ENCODE results near the gene FBRS. TPM values are rescaled to one million over a fixed set of nuclear protein-coding genes. Genes with fewer than 3 reads are reported as not detected.
A peak's percentile ranks its signal among the peaks of the same experiment; 100 is the strongest.
"Not testable (repeated sequence)": the region's sequence is repeated elsewhere in the genome, so short reads cannot be mapped to it uniquely, and the experiment has no call there.

FBRS gene
- total and polyA plus RNA-seq, 11 donors, result 16.3 to 38.3 (median 31.9) TPM

DNA sequence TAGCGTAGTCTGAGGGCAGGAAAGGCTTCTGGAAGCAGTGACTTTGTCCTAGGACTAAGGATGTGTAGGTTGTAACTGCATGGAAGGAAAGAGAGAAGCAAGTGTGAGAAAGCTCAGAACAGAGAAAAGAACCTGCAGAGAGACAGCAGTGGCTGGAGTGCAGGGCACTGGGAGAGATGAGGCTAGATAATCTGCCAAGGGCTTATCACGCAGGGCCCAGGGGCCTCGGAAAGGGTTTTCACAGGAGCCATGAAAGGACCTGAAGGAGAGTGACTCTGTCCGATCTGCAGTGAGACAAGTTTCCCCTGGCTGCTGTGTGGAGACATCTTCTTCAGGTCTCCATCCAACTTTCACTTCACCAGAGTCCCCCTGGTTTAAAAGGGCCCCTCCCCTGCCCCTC is 33.7 kb downstream of the FBRS start:
- DNase-seq, result peak in 1 of 5 donors; percentile 9
- Histone ChIP-seq H3K9me3 (no peaks in the 10 kb centered on the region), H3K4me3 (no peak overlapping the region), H3K36me3 (no peaks in the 10 kb centered on the region), H3K4me1 (peaks cover 0 to 15% (median 0%) of the 10 kb centered on the region in 12 donors), H3K27ac (no peak overlapping the region), H3K27me3 (no peaks in the 10 kb centered on the region)
- intact Hi-C loops (cut with DNase I), result loop anchor here in 1 of 10 donors (2.0 kb wide), 1 partner anchor 27 kb away; no protein-coding TSS in a partner anchor
- TF ChIP-seq, protein P1, sequence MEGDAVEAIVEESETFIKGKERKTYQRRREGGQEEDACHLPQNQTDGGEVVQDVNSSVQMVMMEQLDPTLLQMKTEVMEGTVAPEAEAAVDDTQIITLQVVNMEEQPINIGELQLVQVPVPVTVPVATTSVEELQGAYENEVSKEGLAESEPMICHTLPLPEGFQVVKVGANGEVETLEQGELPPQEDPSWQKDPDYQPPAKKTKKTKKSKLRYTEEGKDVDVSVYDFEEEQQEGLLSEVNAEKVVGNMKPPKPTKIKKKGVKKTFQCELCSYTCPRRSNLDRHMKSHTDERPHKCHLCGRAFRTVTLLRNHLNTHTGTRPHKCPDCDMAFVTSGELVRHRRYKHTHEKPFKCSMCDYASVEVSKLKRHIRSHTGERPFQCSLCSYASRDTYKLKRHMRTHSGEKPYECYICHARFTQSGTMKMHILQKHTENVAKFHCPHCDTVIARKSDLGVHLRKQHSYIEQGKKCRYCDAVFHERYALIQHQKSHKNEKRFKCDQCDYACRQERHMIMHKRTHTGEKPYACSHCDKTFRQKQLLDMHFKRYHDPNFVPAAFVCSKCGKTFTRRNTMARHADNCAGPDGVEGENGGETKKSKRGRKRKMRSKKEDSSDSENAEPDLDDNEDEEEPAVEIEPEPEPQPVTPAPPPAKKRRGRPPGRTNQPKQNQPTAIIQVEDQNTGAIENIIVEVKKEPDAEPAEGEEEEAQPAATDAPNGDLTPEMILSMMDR (IDR thresholded peaks at IDR 0.05), result no peak
- no peak for TF ChIP-seq POLR2A (IDR thresholded peaks at IDR 0.05)
- ATAC-seq, result no peak
- WGBS, 4 donors, result 48 to 62% (median 53%) methylated on average over 4 of the region's 4 CpGs

GRCh38 chr16:30692396-30693064 is 34.3 kb downstream of the FBRS start:
- WGBS, 4 donors, result 70 to 72% (median 71%) methylated on average over 10 of the region's 10 CpGs
- no peak for DNase-seq
- no peaks in the 10 kb centered on the region for H3K36me3 ChIP-seq
- no peak overlapping the region for H3K27ac ChIP-seq
- peaks cover 0 to 19% (median 2%) of the 10 kb centered on the region in 12 donors for H3K4me1 ChIP-seq
- H3K27me3 ChIP-seq, result no peaks in the 10 kb centered on the region
- TF ChIP-seq, protein P1 (IDR thresholded peaks at IDR 0.05), result no peak
- TF ChIP-seq POLR2A (IDR thresholded peaks at IDR 0.05), result no peak
- H3K9me3 ChIP-seq, result no peaks in the 10 kb centered on the region
- no peak overlapping the region for H3K4me3 ChIP-seq
- ATAC-seq, result no peak
- intact Hi-C loops (cut with DNase I), result loop anchor here in 1 of 10 donors (2.0 kb wide), 1 partner anchor 28 kb away; no protein-coding TSS in a partner anchor

GRCh38 chr16:30694926-30695693 is 36.9 kb downstream of the FBRS start:
- intact Hi-C loops (cut with DNase I), result loop anchor here in 5 of 10 donors (5.0 kb wide), 4 partner anchors 33 to 67 kb away; partner anchors contain the start of genes CFAP119 (in 1 of the 5), FBRS (in 1 of the 5), PHKG2 (in 1 of the 5) and RNF40 (in 1 of the 5)
- DNase-seq (peak in 1 of 5 donors; percentile 15), ATAC-seq (no peak)
- H3K27me3 ChIP-seq, result no peaks in the 10 kb centered on the region
- TF ChIP-seq POLR2A (IDR thresholded peaks at IDR 0.05), result no peak
- TF ChIP-seq, protein P1 (IDR thresholded peaks at IDR 0.05), result no peak
- peaks cover 0 to 6% (median 3%) of the 10 kb centered on the region in 9 donors for H3K36me3 ChIP-seq
- no peak overlapping the region for H3K27ac ChIP-seq
- WGBS, 4 donors, result 81 to 87% (median 84%) methylated on average over 11 of the region's 11 CpGs
- peaks cover 5 to 32% (median 13%) of the 10 kb centered on the region in 12 donors for H3K4me1 ChIP-seq
- H3K4me3 ChIP-seq, result no peak overlapping the region
- no peaks in the 10 kb centered on the region for H3K9me3 ChIP-seq

GRCh38 chr16:30696646-30697045 is 38.4 kb downstream of the FBRS start:
- 91 to 99% (median 97%) methylated on average over 3 of the region's 3 CpGs for WGBS, 4 donors
- intact Hi-C loops (cut with DNase I), result loop anchor here in 5 of 10 donors (5.0 kb wide), 4 partner anchors 34 to 66 kb away; partner anchors contain the start of genes CFAP119 (in 1 of the 5), FBRS (in 1 of the 5), PHKG2 (in 1 of the 5) and RNF40 (in 1 of the 5)
- not testable (repeated sequence) for ATAC-seq

More at GRCh38 chr16:30696646-30697045, 38.4 kb downstream of the FBRS start:
- not testable (repeated sequence) for H3K27me3 ChIP-seq, H3K9me3 ChIP-seq, H3K4me3 ChIP-seq, H3K27ac ChIP-seq
- Histone ChIP-seq H3K36me3 (peaks cover 0 to 21% (median 18%) of the 10 kb centered on the region in 9 donors), H3K4me1 (peaks cover 6 to 45% (median 27%) of the 10 kb centered on the region in 12 donors)
- peak in 1 of 5 donors; percentile 11 for DNase-seq
